Mesenchymal stem cell (in vitro differentiated cells and primary cell): ENCODE measurements around the gene NIPAL3.

Experiments
- DNase-seq: peaks from one replicate; pipeline ENCODE4 v3.0.0-alpha.2; 2013
- H2AFZ ChIP-seq: one replicate; pipeline ENCODE4 v1.6.1; 2013; ENCODE audit warnings: low read depth, mild to moderate bottlenecking, control low read depth, inconsistent platforms, low read length, moderate library complexity
- H2AK5ac ChIP-seq: 2 replicates; pipeline ENCODE4 v1.6.1; 2013; ENCODE audit warnings: low read length, moderate library complexity, mild to moderate bottlenecking, inconsistent platforms; ENCODE audit not compliant: severe bottlenecking
- H2BK120ac ChIP-seq: one replicate; pipeline ENCODE4 v1.6.1; 2013; ENCODE audit warnings: low read depth, mild to moderate bottlenecking, inconsistent platforms, low read length, moderate library complexity
- H2BK12ac ChIP-seq, 2 experiments: one replicate each; pipeline ENCODE4 v1.6.1; 2013; ENCODE audit warnings: inconsistent platforms in 2 of 2, low read length in 2 of 2, mild to moderate bottlenecking in 2 of 2, moderate library complexity in 2 of 2, control low read depth in 1 of 2
- H2BK15ac ChIP-seq: one replicate; pipeline ENCODE4 v1.6.1; 2013; ENCODE audit warnings: mild to moderate bottlenecking, low read depth, inconsistent platforms; ENCODE audit not compliant: poor library complexity, severe bottlenecking
- H2BK5ac ChIP-seq: 2 replicates; pipeline ENCODE4 v1.6.1; 2013; ENCODE audit warnings: low read depth, mild to moderate bottlenecking, low read length, control low read depth, inconsistent platforms; ENCODE audit not compliant: poor library complexity, severe bottlenecking
- H3K14ac ChIP-seq, 2 experiments: one replicate each; pipeline ENCODE4 v1.6.1; 2013; ENCODE audit warnings: inconsistent platforms in 2 of 2, low read length in 2 of 2, control low read depth in 1 of 2, mild to moderate bottlenecking in 1 of 2, moderate library complexity in 1 of 2
- H3K18ac ChIP-seq, 2 experiments: one replicate each; pipeline ENCODE4 v1.6.1; 2013; ENCODE audit warnings: inconsistent platforms in 2 of 2, low read length in 2 of 2, control low read depth in 1 of 2, low read depth in 1 of 2, mild to moderate bottlenecking in 1 of 2
- H3K23ac ChIP-seq, 2 experiments: one replicate each; pipeline ENCODE4 v1.6.1; 2013; ENCODE audit warnings: inconsistent platforms in 2 of 2, low read length in 2 of 2, mild to moderate bottlenecking in 2 of 2, moderate library complexity in 2 of 2, control low read depth in 1 of 2
- H3K27ac ChIP-seq: 2 replicates; pipeline ENCODE4 v1.5.1; 2013; ENCODE audit warnings: mild to moderate bottlenecking, moderate library complexity, low read length, control low read depth, inconsistent platforms; ENCODE audit not compliant: poor library complexity, severe bottlenecking
- H3K27me3 ChIP-seq, 2 experiments: 2 replicates each; pipeline versions ENCODE4 v1.6.1 to v1.7.0; 2013; ENCODE audit warnings: low read length in 2 of 2, mild to moderate bottlenecking in 2 of 2, moderate library complexity in 2 of 2, control low read depth in 1 of 2, inconsistent platforms in 1 of 2; ENCODE audit not compliant: control insufficient read depth in 1 of 2, insufficient read depth in 1 of 2
- H3K36me3 ChIP-seq, 2 experiments: 2 replicates each; pipeline versions ENCODE4 v1.6.1 to v1.7.0; 2013; ENCODE audit warnings: low read length in 2 of 2, control low read depth in 1 of 2, inconsistent platforms in 1 of 2, low read depth in 1 of 2, mild to moderate bottlenecking in 1 of 2; ENCODE audit not compliant: insufficient read depth in 2 of 2, control insufficient read depth in 1 of 2
- H3K4ac ChIP-seq, 2 experiments: one replicate each; pipeline ENCODE4 v1.6.1; 2013; ENCODE audit warnings: inconsistent platforms in 2 of 2, low read length in 2 of 2, mild to moderate bottlenecking in 2 of 2, moderate library complexity in 2 of 2, control low read depth in 1 of 2, low read depth in 1 of 2
- H3K4me1 ChIP-seq: 2 replicates; pipeline ENCODE4 v1.6.1; 2013; ENCODE audit warnings: low read depth, low read length, control low read depth; ENCODE audit not compliant: control insufficient read depth, insufficient read depth
- H3K4me2 ChIP-seq: 2 replicates; pipeline ENCODE4 v1.6.1; 2013; ENCODE audit warnings: low read length, mild to moderate bottlenecking, inconsistent platforms; ENCODE audit not compliant: poor library complexity, severe bottlenecking
- H3K4me3 ChIP-seq, 2 experiments: 2 replicates each; pipeline versions ENCODE4 v1.5.1 to v1.7.0; 2013; ENCODE audit warnings: low read length in 2 of 2, mild to moderate bottlenecking in 2 of 2, control low read depth in 1 of 2, low read depth in 1 of 2; ENCODE audit not compliant: insufficient read depth in 1 of 2
- H3K79me1 ChIP-seq: replicated peaks from 2 replicates; pipeline ENCODE4 v1.6.1; 2013; ENCODE audit warnings: mild to moderate bottlenecking, control low read depth, low read length, inconsistent platforms; ENCODE audit not compliant: poor library complexity, severe bottlenecking
- H3K9ac ChIP-seq: 2 replicates; pipeline ENCODE4 v1.7.0; 2013; ENCODE audit warnings: mild to moderate bottlenecking, low read length, moderate library complexity
- H3K9me3 ChIP-seq: 2 replicates; pipeline ENCODE4 v1.7.0; 2013; ENCODE audit warnings: mild to moderate bottlenecking, low read length; ENCODE audit not compliant: control insufficient read depth
- H4K8ac ChIP-seq: one replicate; pipeline ENCODE4 v1.6.1; 2013; ENCODE audit warnings: inconsistent platforms, mild to moderate bottlenecking, low read length, moderate library complexity
- H4K91ac ChIP-seq: one replicate; pipeline ENCODE4 v1.6.1; 2013; ENCODE audit warnings: mild to moderate bottlenecking, low read length, inconsistent platforms
- WGBS: methylation state at CpG from one replicate; pipeline ENCODE4 v1.1.7; 2013; ENCODE audit warnings: mixed read lengths; 5-methylcytosine and 5-hydroxymethylcytosine counted together

The NIPAL3 gene

DNA sequence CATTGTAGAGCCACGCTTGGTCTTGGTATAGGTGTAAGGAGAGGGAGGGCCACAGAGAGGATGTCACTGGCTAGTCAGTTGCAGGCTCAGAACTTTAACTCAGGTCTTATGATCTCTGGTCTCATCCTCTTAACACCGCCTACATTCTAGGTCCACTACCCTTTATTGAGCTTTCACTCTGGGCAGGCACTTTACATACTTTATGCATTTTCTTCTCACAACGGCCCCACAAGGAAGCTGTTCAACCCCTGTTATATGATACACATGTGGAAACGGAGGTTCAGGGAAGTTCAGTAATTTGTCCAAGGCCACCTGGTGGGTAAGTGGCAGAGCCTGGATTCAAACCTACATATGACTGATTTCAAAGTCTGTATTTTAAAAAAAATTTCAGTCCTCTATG, 61.7 kb downstream of the NIPAL3 start:
- 88% methylated on average over 4 of the region's 4 CpGs for WGBS
- H3K4me2 ChIP-seq, result no peak overlapping the region

DNA sequence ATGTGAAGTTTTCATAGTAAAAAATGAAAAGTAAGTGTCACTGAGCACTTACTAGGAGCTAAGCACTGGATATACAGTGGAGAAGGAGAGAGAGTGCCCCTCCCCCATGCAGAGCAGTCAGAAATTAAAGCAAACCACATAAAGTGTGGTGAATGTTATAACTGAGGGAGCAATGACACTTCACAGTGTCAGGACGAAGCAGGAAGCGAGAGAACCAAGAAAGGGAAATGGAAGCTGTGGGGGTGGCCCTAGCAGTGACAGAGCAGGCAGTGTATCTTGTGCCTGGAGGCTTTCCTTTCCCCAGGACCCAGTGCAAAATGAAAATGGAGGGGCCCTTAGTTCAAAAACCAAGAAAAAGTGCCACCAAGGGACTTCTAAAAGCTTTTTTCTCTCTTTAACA, 65.5 kb downstream of the NIPAL3 start:
- H3K9me3 ChIP-seq, result no peaks in the 10 kb centered on the region
- H3K4me1 ChIP-seq, result no peaks in the 10 kb centered on the region
- no peak overlapping the region for H3K4ac ChIP-seq
- H4K8ac ChIP-seq, result peak overlapping the region; percentile 27
- H2BK15ac ChIP-seq, result no peak overlapping the region
- H2AFZ ChIP-seq, result no peak overlapping the region
- no peak overlapping the region for H3K4me2 ChIP-seq
- no peak overlapping the region for H3K14ac ChIP-seq
- H3K4me3 ChIP-seq, result no peak overlapping the region
- no peak overlapping the region for H3K23ac ChIP-seq
- no peak for DNase-seq
- H2BK5ac ChIP-seq, result no peak overlapping the region
- H2BK12ac ChIP-seq, result no peak overlapping the region
- no peak overlapping the region for H3K18ac ChIP-seq
- no peak overlapping the region for H3K27ac ChIP-seq
- no peak overlapping the region for H2AK5ac ChIP-seq
- 88% methylated on average over 2 of the region's 2 CpGs for WGBS
- H3K36me3 ChIP-seq, result no peaks in the 10 kb centered on the region
- H2BK120ac ChIP-seq, result no peak overlapping the region
- H3K9ac ChIP-seq, result no peak overlapping the region
- no peak overlapping the region for H4K91ac ChIP-seq
- H3K27me3 ChIP-seq, result peaks cover 3 to 10% of the 10 kb centered on the region in 2 experiments
- no peaks in the 10 kb centered on the region for H3K79me1 ChIP-seq

More for the DNA sequence above, 61.7 kb downstream of the NIPAL3 start:
- Histone ChIP-seq H2BK15ac (no peak overlapping the region), H2AK5ac (no peak overlapping the region), H3K27me3 (peaks cover 0 to 7% of the 10 kb centered on the region in 2 experiments), H2BK12ac (no peak overlapping the region), H3K79me1 (no peaks in the 10 kb centered on the region), H3K27ac (no peak overlapping the region), H4K91ac (no peak overlapping the region), H3K9ac (no peak overlapping the region), H2BK120ac (no peak overlapping the region), H3K14ac (no peak overlapping the region), H3K18ac (no peak overlapping the region), H3K4ac (no peak overlapping the region), H3K9me3 (no peaks in the 10 kb centered on the region), H3K4me3 (no peak overlapping the region), H3K23ac (no peak overlapping the region), H3K4me1 (no peaks in the 10 kb centered on the region), H2BK5ac (no peak overlapping the region), H2AFZ (no peak overlapping the region), H3K36me3 (no peaks in the 10 kb centered on the region), H4K8ac (no peak overlapping the region)
- no peak for DNase-seq

DNA sequence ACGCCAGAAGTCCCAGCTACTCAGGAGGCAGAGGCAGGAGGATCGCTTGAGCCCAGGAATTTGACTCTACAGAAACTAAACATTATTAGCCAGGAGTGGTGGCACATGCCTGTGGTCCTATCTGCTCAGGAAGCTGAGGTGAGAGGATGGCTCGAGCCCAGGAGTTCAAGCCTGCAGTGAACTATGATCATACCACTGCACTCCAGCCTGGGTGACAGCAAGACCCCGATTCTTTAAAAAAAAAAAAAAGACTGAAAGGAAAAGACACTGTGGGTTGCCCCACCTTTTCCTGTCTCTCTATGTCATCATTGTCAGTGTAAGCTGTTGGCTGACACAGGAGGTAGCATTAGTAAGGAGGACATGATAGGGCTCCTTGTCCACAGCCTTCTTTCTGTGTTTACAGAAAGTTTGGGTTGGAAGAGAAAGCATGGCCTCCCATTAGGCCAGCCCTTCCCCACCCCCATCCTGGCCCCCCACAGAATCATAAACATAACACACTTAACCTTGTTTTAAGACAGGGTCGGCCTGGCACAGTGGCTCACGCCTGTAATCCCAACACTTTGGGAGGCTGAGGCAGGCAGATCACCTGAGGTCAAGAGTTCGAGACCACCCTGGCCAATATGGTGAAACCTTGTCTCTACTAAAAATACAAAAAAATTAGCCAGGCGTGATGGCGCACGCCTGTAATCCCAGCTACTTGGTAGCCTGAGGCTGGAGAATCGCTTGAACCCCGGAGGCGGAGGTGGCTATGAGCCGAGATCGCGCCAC, 66.4 kb downstream of the NIPAL3 start:
- peaks cover 11 to 16% of the 10 kb centered on the region in 2 experiments for H3K27me3 ChIP-seq
- H3K14ac ChIP-seq, result no peak overlapping the region
- H3K9ac ChIP-seq, result no peak overlapping the region
- no peak overlapping the region for H3K4me2 ChIP-seq
- WGBS, result 90% methylated on average over 16 of the region's 16 CpGs
- no peak overlapping the region for H3K4me3 ChIP-seq
- DNase-seq, result peak; percentile 18
- H2AK5ac ChIP-seq, result no peak overlapping the region
- H4K8ac ChIP-seq, result no peak overlapping the region
- no peaks in the 10 kb centered on the region for H3K36me3 ChIP-seq
- no peaks in the 10 kb centered on the region for H3K9me3 ChIP-seq
- H3K27ac ChIP-seq, result no peak overlapping the region
- H2BK5ac ChIP-seq, result no peak overlapping the region
- no peak overlapping the region for H3K23ac ChIP-seq
- no peaks in the 10 kb centered on the region for H3K4me1 ChIP-seq
- no peak overlapping the region for H3K4ac ChIP-seq
- H2BK120ac ChIP-seq, result no peak overlapping the region
- H3K79me1 ChIP-seq, result no peaks in the 10 kb centered on the region
- no peak overlapping the region for H2BK12ac ChIP-seq
- no peak overlapping the region for H3K18ac ChIP-seq
- H2AFZ ChIP-seq, result no peak overlapping the region
- no peak overlapping the region for H4K91ac ChIP-seq
- no peak overlapping the region for H2BK15ac ChIP-seq

GRCh38 chr1:24483441-24483840, 67.8 kb downstream of the NIPAL3 start:
- Histone ChIP-seq H3K79me1 (no peaks in the 10 kb centered on the region), H3K4me1 (no peaks in the 10 kb centered on the region), H4K8ac (no peak overlapping the region), H3K9ac (no peak overlapping the region), H3K4ac (no peak overlapping the region), H3K23ac (no peak overlapping the region), H3K27ac (no peak overlapping the region), H2BK120ac (no peak overlapping the region), H2AFZ (no peak overlapping the region), H4K91ac (no peak overlapping the region), H3K14ac (no peak overlapping the region), H3K4me3 (no peak overlapping the region), H3K9me3 (no peaks in the 10 kb centered on the region), H2BK15ac (no peak overlapping the region), H2BK12ac (no peak overlapping the region), H3K4me2 (no peak overlapping the region), H3K36me3 (no peaks in the 10 kb centered on the region), H3K27me3 (peaks cover 11 to 19% of the 10 kb centered on the region in 2 experiments), H3K18ac (no peak overlapping the region), H2BK5ac (no peak overlapping the region), H2AK5ac (no peak overlapping the region)
- WGBS, result 95% methylated on average over 5 of the region's 5 CpGs
- DNase-seq, result no peak
